ENCODE results near the gene ABCG5.

ABCG5 gene

GRCh38 chr2:43823751-43824150 lies 14.9 kb downstream of the ABCG5 start:
- DNase-seq (ENCODE audit: low read depth) = no peak
- H3K4me3 ChIP-seq (ENCODE audit: low read depth, low read length) = no peak overlapping the region
- TF ChIP-seq, protein P1, sequence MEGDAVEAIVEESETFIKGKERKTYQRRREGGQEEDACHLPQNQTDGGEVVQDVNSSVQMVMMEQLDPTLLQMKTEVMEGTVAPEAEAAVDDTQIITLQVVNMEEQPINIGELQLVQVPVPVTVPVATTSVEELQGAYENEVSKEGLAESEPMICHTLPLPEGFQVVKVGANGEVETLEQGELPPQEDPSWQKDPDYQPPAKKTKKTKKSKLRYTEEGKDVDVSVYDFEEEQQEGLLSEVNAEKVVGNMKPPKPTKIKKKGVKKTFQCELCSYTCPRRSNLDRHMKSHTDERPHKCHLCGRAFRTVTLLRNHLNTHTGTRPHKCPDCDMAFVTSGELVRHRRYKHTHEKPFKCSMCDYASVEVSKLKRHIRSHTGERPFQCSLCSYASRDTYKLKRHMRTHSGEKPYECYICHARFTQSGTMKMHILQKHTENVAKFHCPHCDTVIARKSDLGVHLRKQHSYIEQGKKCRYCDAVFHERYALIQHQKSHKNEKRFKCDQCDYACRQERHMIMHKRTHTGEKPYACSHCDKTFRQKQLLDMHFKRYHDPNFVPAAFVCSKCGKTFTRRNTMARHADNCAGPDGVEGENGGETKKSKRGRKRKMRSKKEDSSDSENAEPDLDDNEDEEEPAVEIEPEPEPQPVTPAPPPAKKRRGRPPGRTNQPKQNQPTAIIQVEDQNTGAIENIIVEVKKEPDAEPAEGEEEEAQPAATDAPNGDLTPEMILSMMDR (IDR thresholded peaks at IDR 0.05; ENCODE audit: low read depth, low read length, missing control alignments) = no peak

GRCh38 chr2:43822839-43823238 lies 15.8 kb downstream of the ABCG5 start:
- no peak overlapping the region for H3K4me3 ChIP-seq (ENCODE audit: low read depth, low read length)
- TF ChIP-seq, protein P1 (IDR thresholded peaks at IDR 0.05; ENCODE audit: low read depth, low read length, missing control alignments) = no peak
- DNase-seq (ENCODE audit: low read depth) = no peak

GRCh38 chr2:43819491-43820163 lies 19.0 kb downstream of the ABCG5 start:
- DNase-seq (ENCODE audit: low read depth) = no peak
- TF ChIP-seq, protein P1 (IDR thresholded peaks at IDR 0.05; ENCODE audit: low read depth, low read length, missing control alignments) = no peak

DNA sequence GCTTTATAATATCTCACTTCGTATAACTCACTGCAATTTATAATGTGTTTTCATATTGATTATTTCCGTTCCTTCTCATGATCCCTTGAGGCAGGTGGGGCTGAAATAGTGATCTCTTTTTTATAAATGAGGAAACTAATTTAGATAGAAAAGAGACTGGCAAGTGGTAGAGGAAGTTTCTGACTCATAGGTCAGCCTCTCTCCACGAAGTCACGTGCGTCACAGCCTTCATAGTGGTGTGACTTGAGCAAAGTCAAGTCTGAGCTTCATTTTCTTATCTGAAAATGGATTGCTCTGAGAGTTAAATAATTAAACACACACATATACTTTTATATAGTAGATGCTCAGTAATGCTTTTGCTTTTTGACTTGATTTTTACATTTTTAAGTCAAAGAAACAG lies 19.9 kb downstream of the ABCG5 start:
- DNase-seq (ENCODE audit: low read depth) = no peak
- TF ChIP-seq, protein P1 (IDR thresholded peaks at IDR 0.05; ENCODE audit: low read depth, low read length, missing control alignments) = no peak

More at GRCh38 chr2:43819491-43820163, 19.0 kb downstream of the ABCG5 start:
- H3K4me3 ChIP-seq (ENCODE audit: low read depth, low read length) = no peak overlapping the region

DNA sequence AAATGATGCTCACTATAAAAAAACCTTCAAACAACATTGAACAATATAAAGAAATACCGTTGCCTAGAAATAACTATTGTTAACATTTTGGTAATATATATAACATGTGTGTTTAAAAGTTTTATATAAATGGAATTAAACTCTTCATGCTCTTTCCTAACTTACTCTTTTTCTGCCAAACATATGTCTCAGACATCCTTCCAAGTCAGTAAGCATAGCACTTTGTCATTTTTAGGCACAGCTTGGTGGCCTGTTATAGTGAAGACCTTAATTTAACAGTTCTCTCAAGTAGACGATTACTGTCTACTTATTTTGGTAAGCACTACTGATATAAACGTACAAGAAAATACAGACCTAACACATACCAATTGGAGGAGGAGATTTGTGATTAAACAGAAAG lies 23.9 kb downstream of the ABCG5 start:
- no peak for DNase-seq (ENCODE audit: low read depth)
- TF ChIP-seq, protein P1 (IDR thresholded peaks at IDR 0.05; ENCODE audit: low read depth, low read length, missing control alignments) = no peak
- H3K4me3 ChIP-seq (ENCODE audit: low read depth, low read length) = no peak overlapping the region

More for the DNA sequence above, 19.9 kb downstream of the ABCG5 start:
- H3K4me3 ChIP-seq (ENCODE audit: low read depth, low read length) = no peak overlapping the region

GRCh38 chr2:43812947-43813346 lies 25.7 kb downstream of the ABCG5 start:
- TF ChIP-seq, protein P1 (IDR thresholded peaks at IDR 0.05; ENCODE audit: low read depth, low read length, missing control alignments) = no peak
- no peak overlapping the region for H3K4me3 ChIP-seq (ENCODE audit: low read depth, low read length)
- DNase-seq (ENCODE audit: low read depth) = no peak

- DNase-seq (ENCODE audit: low read depth) = no peak
- TF ChIP-seq, protein P1 (IDR thresholded peaks at IDR 0.05; ENCODE audit: low read depth, low read length, missing control alignments) = no peak
- H3K4me3 ChIP-seq (ENCODE audit: low read depth, low read length) = no peak overlapping the region
These were observed 26.6 kb downstream of the ABCG5 start for GRCh38 chr2:43812006-43812405.
